HL-60/S4 treated with retinoic acid at 250 ng/mL for 4 days and 3 days (cell line): Measurements from ENCODE around the gene LAMP2.

Experiments
- in situ Hi-C: fragments of 300-500 bp; cut with MboI; formaldehyde crosslinking; loops from 2 replicates; pipeline ENCODE4 v1.7.0; 2022; ENCODE audit warnings: low sequenced_read_pairs

The LAMP2 gene

GRCh38 chrX:120457766-120458180 is 11.3 kb downstream of the LAMP2 start:
- in situ Hi-C loops, result no loop called here

- in situ Hi-C loops, result no loop called here
Observed at GRCh38 chrX:120456973-120457372, 12.1 kb downstream of the LAMP2 start.

- in situ Hi-C loops, result no loop called here
Observed at GRCh38 chrX:120453985-120454384, 15.1 kb downstream of the LAMP2 start.

DNA sequence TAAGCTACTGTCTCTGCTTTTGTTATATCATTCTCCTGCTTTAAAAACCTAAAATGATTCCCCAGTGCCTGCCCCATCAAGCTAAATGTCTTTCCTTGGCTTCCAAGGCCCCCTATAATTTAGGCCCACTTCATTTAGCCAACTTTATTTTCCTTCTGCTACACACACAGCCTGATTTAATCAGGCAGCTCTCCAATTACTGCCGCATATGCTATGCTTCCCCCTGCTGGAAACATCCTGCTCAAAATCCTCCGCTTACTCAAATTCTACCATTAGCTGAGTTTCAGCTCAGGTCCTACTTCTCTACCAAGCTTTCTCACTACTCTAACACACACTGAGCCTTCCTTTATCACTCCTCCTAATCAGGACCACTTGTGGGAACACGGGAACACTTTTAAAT is 17.0 kb downstream of the LAMP2 start:
- in situ Hi-C loops, result no loop called here

DNA sequence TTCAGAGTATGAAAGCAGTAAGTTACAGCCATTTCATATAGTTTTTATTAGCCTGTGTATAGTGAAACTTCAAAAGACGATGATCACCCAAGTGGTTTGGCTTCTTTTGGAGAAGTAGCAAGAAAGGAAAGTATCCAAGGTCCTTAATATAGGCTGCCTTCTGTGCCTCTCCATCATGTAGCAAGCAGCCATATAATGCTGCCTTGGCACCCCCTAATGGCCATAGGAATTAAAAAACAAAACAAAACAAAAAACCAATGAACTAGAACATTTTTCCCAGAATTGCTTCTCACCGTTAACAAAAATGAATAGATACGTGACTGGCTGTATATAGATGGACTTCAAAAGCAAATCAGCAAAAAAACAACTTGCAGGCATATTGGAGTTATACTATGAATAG is 18.9 kb downstream of the LAMP2 start:
- in situ Hi-C loops, result no loop called here

DNA sequence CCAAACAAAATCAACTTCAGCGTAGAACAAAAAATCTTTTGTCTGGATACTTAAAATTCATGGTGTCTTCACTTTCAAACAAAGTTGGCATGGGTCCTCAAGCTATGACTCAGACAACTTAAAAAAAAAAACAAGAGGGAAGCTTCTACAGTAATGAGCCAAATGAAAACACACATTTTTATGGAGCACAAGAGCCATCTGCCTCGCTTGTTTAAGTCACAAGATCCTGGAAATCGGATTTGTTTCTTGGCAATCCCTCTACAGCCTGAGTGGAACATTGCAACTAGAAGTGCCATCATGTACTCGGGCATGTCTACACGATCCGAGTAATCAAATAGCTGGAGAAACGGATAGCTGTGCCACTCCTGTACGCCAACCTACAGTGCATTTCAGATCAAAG is 22.6 kb downstream of the LAMP2 start:
- in situ Hi-C loops, result no loop called here

- in situ Hi-C loops, result no loop called here
Observed at GRCh38 chrX:120439921-120440320, 29.2 kb downstream of the LAMP2 start.

DNA sequence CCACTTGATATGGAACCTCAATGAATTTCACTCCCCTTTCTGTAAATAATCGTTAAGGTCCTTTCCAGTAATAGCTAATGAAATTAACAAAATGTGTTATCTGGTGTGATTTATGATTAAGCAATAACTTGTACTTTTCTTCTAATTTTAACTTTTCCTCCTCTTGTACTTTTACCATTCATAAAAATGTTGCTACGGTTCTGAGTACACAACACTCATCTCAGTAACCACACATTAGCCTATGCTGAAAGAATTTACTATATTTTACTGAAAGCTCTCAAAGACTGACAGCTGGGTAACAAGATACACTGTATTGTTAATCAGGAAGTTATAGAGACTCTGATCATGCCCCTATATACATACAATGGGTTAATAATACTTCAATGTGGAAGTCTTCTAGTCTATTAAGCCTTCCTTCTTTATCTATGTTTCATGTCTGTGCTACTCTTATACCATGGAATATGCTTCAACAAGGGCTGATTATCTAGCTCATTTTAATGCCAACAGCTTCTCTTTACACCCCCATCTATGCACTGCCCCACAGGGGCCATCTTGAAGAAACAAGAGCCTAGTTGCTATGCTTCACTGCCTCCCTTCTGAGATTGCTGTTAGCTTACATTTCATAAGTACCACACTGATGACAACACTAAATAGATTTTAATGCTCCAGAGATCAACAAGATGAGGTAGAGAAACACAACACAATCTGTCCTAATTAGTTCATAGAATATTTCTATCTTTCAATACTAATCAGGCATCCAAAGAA is 39.1 kb downstream of the LAMP2 start:
- in situ Hi-C loops, result no loop called here

DNA sequence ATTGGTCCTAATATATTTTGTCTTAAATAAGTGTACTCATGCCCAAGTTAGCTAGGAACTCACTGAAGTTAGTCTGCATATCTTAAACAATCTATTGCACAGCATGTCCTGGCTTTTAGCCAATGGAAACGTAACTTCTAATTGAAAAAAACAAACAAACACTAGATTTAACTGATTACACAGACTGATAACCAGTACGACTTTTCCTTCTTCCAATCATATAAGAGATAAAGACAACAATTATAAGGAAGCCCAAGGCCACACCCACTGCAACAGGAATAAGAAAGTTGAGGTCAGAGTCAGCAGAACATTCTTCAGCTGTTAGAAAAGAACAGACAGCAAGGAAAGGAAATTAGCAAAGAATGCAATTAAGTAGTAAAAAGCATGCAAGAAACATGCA is 40.8 kb downstream of the LAMP2 start:
- in situ Hi-C loops, result no loop called here

- in situ Hi-C loops, result no loop called here
Observed at GRCh38 chrX:120426599-120426998, 42.5 kb downstream of the LAMP2 start.

DNA sequence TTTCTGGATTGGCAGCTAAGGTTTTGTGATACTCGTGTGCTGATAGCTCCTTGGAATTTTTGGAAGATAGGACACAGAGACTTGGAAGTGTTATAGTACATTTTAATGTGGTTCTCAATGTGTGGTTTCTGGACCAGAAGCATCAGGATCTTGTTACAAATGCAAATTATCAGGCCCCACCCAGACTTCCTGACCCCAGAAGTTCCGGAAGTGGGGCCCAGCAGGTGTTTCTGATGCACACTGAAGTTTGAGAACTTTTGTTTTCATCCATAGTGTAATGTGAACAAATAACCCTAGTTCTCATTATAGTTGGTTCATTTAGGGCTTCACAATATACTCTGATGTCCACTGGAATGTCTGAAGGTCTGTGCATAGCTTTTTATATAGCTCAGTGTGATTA is 49.6 kb downstream of the LAMP2 start:
- in situ Hi-C loops, result no loop called here

GRCh38 chrX:120408168-120408567 is 60.9 kb downstream of the LAMP2 start:
- in situ Hi-C loops, result no loop called here

DNA sequence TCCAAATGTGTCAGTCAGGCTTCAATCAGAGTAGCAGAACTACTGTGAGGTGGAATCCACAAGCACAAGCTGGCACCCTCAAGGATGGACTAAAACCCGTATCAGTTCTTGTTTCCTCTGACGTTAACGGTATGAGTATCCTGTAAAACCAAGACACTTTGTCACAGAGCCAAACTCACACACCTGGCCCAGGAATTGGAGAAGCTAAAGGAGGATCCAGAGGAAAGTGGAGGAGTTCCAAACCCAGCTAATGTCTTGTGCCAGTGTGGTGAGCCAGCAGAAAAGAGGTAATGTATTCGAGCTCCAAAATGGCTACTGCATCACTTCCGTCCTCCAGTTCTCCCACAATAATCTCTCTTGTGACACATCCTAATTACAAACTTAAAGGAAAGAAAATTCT is 62.5 kb downstream of the LAMP2 start:
- in situ Hi-C loops, result no loop called here

DNA sequence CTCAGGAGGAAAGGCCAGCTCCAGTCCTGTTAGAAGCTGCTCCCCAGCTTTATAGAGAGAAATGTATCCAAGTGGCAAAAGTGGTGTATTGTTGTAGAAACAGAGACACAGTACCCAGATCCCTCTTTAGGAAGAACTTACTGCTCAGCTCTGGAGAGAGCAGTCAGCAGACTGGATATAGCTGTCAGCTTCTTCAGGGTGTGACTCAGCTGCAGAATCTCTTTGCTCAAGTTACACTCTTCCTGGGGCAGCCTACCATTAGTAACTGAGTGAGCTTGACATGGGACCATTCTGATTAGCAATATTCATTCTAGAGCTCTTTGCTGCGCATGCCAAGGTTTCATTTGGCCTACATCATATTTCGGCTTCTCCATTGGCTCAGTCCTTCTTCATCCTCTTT is 66.7 kb downstream of the LAMP2 start:
- in situ Hi-C loops, result no loop called here

DNA sequence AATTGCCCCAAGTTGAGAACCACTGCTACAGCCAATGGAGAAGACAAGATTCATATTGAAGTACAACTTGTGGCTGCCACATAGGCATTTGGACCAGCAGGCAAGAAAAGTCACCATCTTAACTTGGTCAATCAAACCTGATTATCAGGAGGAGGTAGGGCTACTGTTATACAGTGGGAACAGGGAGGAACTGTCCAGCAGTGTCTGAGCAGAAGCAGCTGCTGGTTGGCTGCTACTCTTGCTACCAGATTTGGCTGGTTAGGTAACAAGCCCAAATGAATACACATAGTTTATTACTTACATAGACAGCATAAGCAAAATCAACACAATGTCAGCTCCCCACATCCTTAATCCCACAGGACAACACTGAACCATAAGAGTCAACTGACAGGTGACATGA is 67.8 kb downstream of the LAMP2 start:
- in situ Hi-C loops, result no loop called here

GRCh38 chrX:120380699-120381098 is 88.4 kb downstream of the LAMP2 start:
- in situ Hi-C loops, result no loop called here

GRCh38 chrX:120379937-120380681 is 89.0 kb downstream of the LAMP2 start:
- in situ Hi-C loops, result no loop called here

GRCh38 chrX:120378570-120378969 is 90.5 kb downstream of the LAMP2 start:
- in situ Hi-C loops, result no loop called here
